Non-pigmented ciliary epithelial cell (primary cell): ENCODE data around the gene CBLB.

Experiments
- DNase-seq: peaks from one replicate; pipeline ENCODE4 v3.0.0-alpha.2; 2010; ENCODE audit warnings: low read depth

CBLB gene

GRCh38 chr3:105616374-105617121 is 252.3 kb downstream of the CBLB start:
- no peak for DNase-seq

- no peak for DNase-seq
Measured at GRCh38 chr3:105615814-105616213, 253.0 kb downstream of the CBLB start.

- DNase-seq = no peak
Measured at GRCh38 chr3:105614288-105615030, 254.4 kb downstream of the CBLB start.

DNA sequence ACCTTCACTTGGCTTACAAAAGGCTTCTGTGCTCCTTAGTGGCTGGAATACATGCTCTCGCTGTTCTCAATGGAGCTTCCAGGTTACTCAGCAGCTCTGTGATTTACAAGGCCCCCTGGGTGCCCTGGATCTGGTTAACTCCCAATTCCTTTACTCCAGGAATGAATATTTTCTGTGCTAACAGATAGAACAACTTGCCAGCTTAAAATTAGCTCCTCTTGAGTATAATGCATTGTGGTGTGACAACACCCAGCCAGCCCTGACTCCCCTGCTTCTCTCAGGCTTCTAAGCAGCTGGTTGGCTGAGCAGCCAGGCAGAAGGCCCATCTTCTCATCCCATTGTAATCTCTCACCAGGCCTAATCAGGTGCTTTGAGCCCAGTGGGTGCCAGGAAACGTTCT is 255.7 kb downstream of the CBLB start:
- DNase-seq = no peak

DNA sequence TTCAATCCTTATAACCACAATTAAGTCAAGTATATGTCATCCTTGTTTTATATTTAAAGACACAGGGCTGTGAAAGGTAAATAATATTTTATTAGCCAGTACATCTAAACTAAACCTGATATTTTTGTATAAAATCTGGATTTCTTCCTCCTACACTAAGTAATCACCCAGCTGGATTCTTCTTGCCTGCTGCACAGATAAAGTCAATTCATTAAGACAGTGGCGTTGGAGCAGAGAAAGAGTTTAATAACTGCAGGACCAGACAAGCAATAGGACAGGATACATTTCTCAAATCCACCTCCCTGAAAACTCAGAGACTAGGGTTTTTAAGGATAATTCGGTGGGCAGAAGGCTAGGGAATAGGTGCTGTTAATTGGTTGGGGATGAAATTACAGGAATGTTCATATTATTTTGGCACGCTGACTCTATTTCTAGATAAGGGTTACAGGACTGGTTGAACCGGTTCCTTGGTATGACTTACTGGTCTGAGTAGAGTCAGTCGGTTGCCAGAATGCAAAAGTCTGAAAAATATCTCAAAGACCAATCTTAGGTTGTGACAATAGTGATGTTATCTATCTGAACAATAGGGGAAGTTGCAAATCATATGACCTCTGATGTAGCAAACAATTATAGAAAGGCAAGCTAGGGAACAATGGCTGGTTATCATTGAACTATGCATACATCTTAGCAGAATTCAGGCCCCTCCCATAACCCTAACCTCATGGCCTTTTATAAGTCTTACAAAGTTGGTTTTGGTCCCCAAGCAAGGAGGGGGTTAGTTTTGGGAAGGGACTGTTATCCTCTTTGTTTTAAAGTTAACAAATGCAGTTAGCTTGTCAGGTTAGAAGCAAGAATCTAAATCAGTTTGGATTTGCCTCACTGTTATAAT is 257.3 kb downstream of the CBLB start:
- no peak for DNase-seq

DNA sequence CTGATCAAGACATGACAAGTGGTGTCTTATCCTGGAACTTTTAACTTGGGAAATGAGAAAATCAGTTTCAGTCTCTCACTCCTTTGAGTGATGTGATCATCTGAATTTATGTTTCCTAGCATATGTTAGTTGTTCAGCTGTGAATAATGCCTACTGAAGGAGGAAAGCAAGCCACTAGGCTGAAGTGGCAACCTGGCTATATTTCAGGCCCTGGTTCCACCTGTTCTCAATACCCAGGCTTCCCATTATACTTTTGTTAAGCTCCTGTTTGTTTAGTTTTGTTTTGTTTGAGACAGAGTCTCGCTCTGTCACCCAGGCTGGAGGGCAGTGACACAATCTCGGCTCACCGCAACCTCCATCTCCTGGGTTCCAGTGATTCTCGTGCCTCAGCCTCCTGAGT is 258.3 kb downstream of the CBLB start:
- DNase-seq = no peak

DNA sequence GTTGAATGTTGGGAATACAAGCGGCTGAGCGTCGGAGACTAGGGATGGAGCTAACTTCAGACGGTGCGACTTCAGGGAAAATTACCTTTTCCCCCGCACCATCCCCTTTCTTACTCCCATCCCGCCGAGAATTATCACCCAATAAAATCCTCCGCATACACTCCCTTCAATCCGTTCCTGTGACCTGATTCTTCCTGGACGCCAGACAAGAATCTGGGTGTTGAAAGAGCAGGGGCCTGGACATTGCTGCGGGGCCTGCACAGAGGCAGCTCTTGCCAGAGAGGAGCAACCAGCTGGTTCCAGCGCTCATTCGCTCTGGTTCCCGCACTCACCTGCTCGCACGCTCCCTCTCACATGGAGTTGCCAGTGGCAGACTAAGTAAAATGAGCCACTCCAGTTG is 260.2 kb downstream of the CBLB start:
- DNase-seq = no peak

GRCh38 chr3:105606016-105606415 is 262.8 kb downstream of the CBLB start:
- DNase-seq = peak; percentile 27
